ENCODE measurements around the gene SERGEF.
"Not testable (repeated sequence)": the region's sequence is repeated elsewhere in the genome, so short reads cannot be mapped to it uniquely, and the experiment has no call there.

The SERGEF gene

GRCh38 chr11:18000128-18000527, 12.7 kb downstream of the SERGEF start:
- not testable (repeated sequence) for DNase-seq (ENCODE audit: low spot score)

- no peak for DNase-seq (ENCODE audit: low spot score)
Measured at GRCh38 chr11:17992916-17993315, 19.9 kb downstream of the SERGEF start.

GRCh38 chr11:17991783-17992433, 20.9 kb downstream of the SERGEF start:
- DNase-seq (ENCODE audit: low spot score): peak; percentile 50

- DNase-seq (ENCODE audit: low spot score): no peak
Measured at GRCh38 chr11:17989306-17989705, 23.5 kb downstream of the SERGEF start.

- DNase-seq (ENCODE audit: low spot score): no peak
Measured at GRCh38 chr11:17988465-17988864, 24.4 kb downstream of the SERGEF start.

- no peak for DNase-seq (ENCODE audit: low spot score)
Measured at GRCh38 chr11:17987826-17988225, 25.0 kb downstream of the SERGEF start.

- DNase-seq (ENCODE audit: low spot score): no peak
Measured at GRCh38 chr11:17986711-17987220, 26.1 kb downstream of the SERGEF start.

GRCh38 chr11:17986007-17986710, 26.7 kb downstream of the SERGEF start:
- DNase-seq (ENCODE audit: low spot score): no peak

- DNase-seq (ENCODE audit: low spot score): no peak
Measured at GRCh38 chr11:17985517-17985916, 27.3 kb downstream of the SERGEF start.

- DNase-seq (ENCODE audit: low spot score): no peak
Measured at GRCh38 chr11:17983569-17983968, 29.3 kb downstream of the SERGEF start.

- no peak for DNase-seq (ENCODE audit: low spot score)
Measured at GRCh38 chr11:17979770-17980371, 33.0 kb downstream of the SERGEF start.

- peak; percentile 68 for DNase-seq (ENCODE audit: low spot score)
Measured at GRCh38 chr11:17978553-17979287, 34.1 kb downstream of the SERGEF start.

GRCh38 chr11:17976651-17977050, 36.2 kb downstream of the SERGEF start:
- DNase-seq (ENCODE audit: low spot score): no peak

- no peak for DNase-seq (ENCODE audit: low spot score)
Measured at GRCh38 chr11:17974246-17974645, 38.6 kb downstream of the SERGEF start.

GRCh38 chr11:17972987-17973386, 39.9 kb downstream of the SERGEF start:
- peak; percentile 25 for DNase-seq (ENCODE audit: low spot score)

GRCh38 chr11:17968206-17968605, 44.6 kb downstream of the SERGEF start:
- no peak for DNase-seq (ENCODE audit: low spot score)

GRCh38 chr11:17967661-17968060, 45.2 kb downstream of the SERGEF start:
- no peak for DNase-seq (ENCODE audit: low spot score)

GRCh38 chr11:17960091-17960490, 52.8 kb downstream of the SERGEF start:
- DNase-seq (ENCODE audit: low spot score): no peak

- no peak for DNase-seq (ENCODE audit: low spot score)
Measured at GRCh38 chr11:17958446-17958845, 54.4 kb downstream of the SERGEF start.

GRCh38 chr11:17954395-17955252, 58.2 kb downstream of the SERGEF start:
- no peak for DNase-seq (ENCODE audit: low spot score)

GRCh38 chr11:17952487-17952886, 60.4 kb downstream of the SERGEF start:
- DNase-seq (ENCODE audit: low spot score): no peak
